ENCODE results near the gene GPR6.

The GPR6 gene

GRCh38 chr6:109991201-109992101 lies 13.3 kb downstream of the GPR6 start:
- DNase-seq (ENCODE audit: insufficient read length, low spot score) (no peak), FAIRE-seq (no peak)
- TF ChIP-seq PAX5 (IDR thresholded peaks at IDR 0.05; ENCODE audit: insufficient read depth, low read length, severe bottlenecking) (no peak), POU2F2 (IDR thresholded peaks at IDR 0.05; ENCODE audit: low read depth, low read length) (no peak), POLR2AphosphoS5 (IDR thresholded peaks at IDR 0.05; ENCODE audit: low read depth, low read length) (no peak), POLR2A (IDR thresholded peaks at IDR 0.05; ENCODE audit: low read depth, low read length) (no peak), SPI1 (IDR thresholded peaks at IDR 0.05; ENCODE audit: low read depth, low read length) (no peak), TAF1 (IDR thresholded peaks at IDR 0.05; ENCODE audit: low read depth, low read length) (no peak)

GRCh38 chr6:109998159-109998785 lies 20.2 kb downstream of the GPR6 start:
- FAIRE-seq: no peak
- TF ChIP-seq POU2F2 (IDR thresholded peaks at IDR 0.05; ENCODE audit: low read depth, low read length) (no peak), PAX5 (IDR thresholded peaks at IDR 0.05; ENCODE audit: insufficient read depth, low read length, severe bottlenecking) (no peak), TAF1 (IDR thresholded peaks at IDR 0.05; ENCODE audit: low read depth, low read length) (no peak), SPI1 (IDR thresholded peaks at IDR 0.05; ENCODE audit: low read depth, low read length) (no peak), POLR2AphosphoS5 (IDR thresholded peaks at IDR 0.05; ENCODE audit: low read depth, low read length) (no peak), POLR2A (IDR thresholded peaks at IDR 0.05; ENCODE audit: low read depth, low read length) (no peak)
- no peak for DNase-seq (ENCODE audit: insufficient read length, low spot score)

- TF ChIP-seq SPI1 (IDR thresholded peaks at IDR 0.05; ENCODE audit: low read depth, low read length) (no peak), POLR2AphosphoS5 (IDR thresholded peaks at IDR 0.05; ENCODE audit: low read depth, low read length) (no peak), POLR2A (IDR thresholded peaks at IDR 0.05; ENCODE audit: low read depth, low read length) (no peak), TAF1 (IDR thresholded peaks at IDR 0.05; ENCODE audit: low read depth, low read length) (no peak), PAX5 (IDR thresholded peaks at IDR 0.05; ENCODE audit: insufficient read depth, low read length, severe bottlenecking) (no peak), POU2F2 (IDR thresholded peaks at IDR 0.05; ENCODE audit: low read depth, low read length) (no peak)
- FAIRE-seq (no peak), DNase-seq (ENCODE audit: insufficient read length, low spot score) (no peak)
Observed at GRCh38 chr6:109999740-110000139, 21.6 kb downstream of the GPR6 start.

- no peak for TF ChIP-seq TAF1 (IDR thresholded peaks at IDR 0.05; ENCODE audit: low read depth, low read length)
- no peak for TF ChIP-seq SPI1 (IDR thresholded peaks at IDR 0.05; ENCODE audit: low read depth, low read length)
- TF ChIP-seq POU2F2 (IDR thresholded peaks at IDR 0.05; ENCODE audit: low read depth, low read length): no peak
- no peak for TF ChIP-seq POLR2A (IDR thresholded peaks at IDR 0.05; ENCODE audit: low read depth, low read length)
- no peak for FAIRE-seq
- no peak for DNase-seq (ENCODE audit: insufficient read length, low spot score)
Observed at GRCh38 chr6:110002676-110003075, 24.6 kb downstream of the GPR6 start.

GRCh38 chr6:110013386-110013785 lies 35.3 kb downstream of the GPR6 start:
- no peak for FAIRE-seq
- DNase-seq (ENCODE audit: insufficient read length, low spot score): no peak
- TF ChIP-seq SPI1 (IDR thresholded peaks at IDR 0.05; ENCODE audit: low read depth, low read length) (no peak), POLR2A (IDR thresholded peaks at IDR 0.05; ENCODE audit: low read depth, low read length) (no peak), POU2F2 (IDR thresholded peaks at IDR 0.05; ENCODE audit: low read depth, low read length) (no peak), PAX5 (IDR thresholded peaks at IDR 0.05; ENCODE audit: insufficient read depth, low read length, severe bottlenecking) (no peak), TAF1 (IDR thresholded peaks at IDR 0.05; ENCODE audit: low read depth, low read length) (no peak), POLR2AphosphoS5 (IDR thresholded peaks at IDR 0.05; ENCODE audit: low read depth, low read length) (no peak)

- no peak for DNase-seq (ENCODE audit: insufficient read length, low spot score)
- TF ChIP-seq POU2F2 (IDR thresholded peaks at IDR 0.05; ENCODE audit: low read depth, low read length) (no peak), SPI1 (IDR thresholded peaks at IDR 0.05; ENCODE audit: low read depth, low read length) (no peak), PAX5 (IDR thresholded peaks at IDR 0.05; ENCODE audit: insufficient read depth, low read length, severe bottlenecking) (no peak), POLR2A (IDR thresholded peaks at IDR 0.05; ENCODE audit: low read depth, low read length) (no peak), TAF1 (IDR thresholded peaks at IDR 0.05; ENCODE audit: low read depth, low read length) (no peak), POLR2AphosphoS5 (IDR thresholded peaks at IDR 0.05; ENCODE audit: low read depth, low read length) (no peak)
- no peak for FAIRE-seq
Observed at GRCh38 chr6:110015206-110015605, 37.1 kb downstream of the GPR6 start.

DNA sequence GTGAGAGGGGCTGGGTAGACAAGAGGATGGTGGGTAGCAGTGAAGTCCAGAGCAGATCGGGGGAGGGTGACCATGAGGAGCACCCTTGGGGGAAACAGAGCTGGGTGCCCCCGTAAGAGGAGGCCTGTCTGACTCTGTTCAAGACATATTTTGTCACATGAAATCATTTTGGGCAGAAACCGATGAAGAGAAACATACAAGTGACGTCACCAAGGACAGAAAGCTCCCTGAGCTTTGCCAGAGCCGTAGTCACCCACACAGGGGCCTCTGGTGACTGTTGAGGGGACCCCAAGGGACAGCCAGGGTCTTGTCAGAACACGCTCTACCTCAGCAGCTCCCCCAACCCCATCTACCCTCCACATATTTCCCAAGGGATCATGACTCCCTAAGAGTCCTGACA lies 39.2 kb downstream of the GPR6 start:
- FAIRE-seq: no peak
- no peak for DNase-seq (ENCODE audit: insufficient read length, low spot score)
- no peak for TF ChIP-seq POLR2A (IDR thresholded peaks at IDR 0.05; ENCODE audit: low read depth, low read length)
- no peak for TF ChIP-seq POU2F2 (IDR thresholded peaks at IDR 0.05; ENCODE audit: low read depth, low read length)
- TF ChIP-seq TAF1 (IDR thresholded peaks at IDR 0.05; ENCODE audit: low read depth, low read length): no peak

DNA sequence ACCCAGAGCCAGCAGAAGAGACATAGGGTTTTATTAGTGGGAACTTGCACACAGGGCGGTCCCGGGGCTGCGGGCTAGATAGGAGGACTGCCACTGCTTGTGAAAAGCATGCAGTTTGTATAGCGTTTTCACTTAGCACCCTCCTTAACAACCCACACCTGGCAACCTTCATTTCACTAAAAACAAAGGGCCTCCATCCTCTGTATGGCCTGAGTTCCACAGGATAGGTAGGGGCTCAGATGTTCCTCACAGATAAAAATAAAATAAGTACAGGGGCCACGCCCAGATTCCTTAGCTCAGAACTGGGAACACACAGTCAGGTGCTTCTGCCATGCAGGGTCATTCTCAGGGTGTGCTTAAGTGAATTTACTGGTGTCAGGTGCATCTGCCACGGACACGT lies 39.8 kb downstream of the GPR6 start:
- DNase-seq (ENCODE audit: insufficient read length, low spot score) (no peak), FAIRE-seq (no peak)
- no peak for TF ChIP-seq PAX5 (IDR thresholded peaks at IDR 0.05; ENCODE audit: insufficient read depth, low read length, severe bottlenecking)
- no peak for TF ChIP-seq POU2F2 (IDR thresholded peaks at IDR 0.05; ENCODE audit: low read depth, low read length)
- no peak for TF ChIP-seq TAF1 (IDR thresholded peaks at IDR 0.05; ENCODE audit: low read depth, low read length)
- TF ChIP-seq SPI1 (IDR thresholded peaks at IDR 0.05; ENCODE audit: low read depth, low read length): no peak

GRCh38 chr6:110018486-110018885 lies 40.4 kb downstream of the GPR6 start:
- FAIRE-seq (no peak), DNase-seq (ENCODE audit: insufficient read length, low spot score) (no peak)
- TF ChIP-seq PAX5 (IDR thresholded peaks at IDR 0.05; ENCODE audit: insufficient read depth, low read length, severe bottlenecking): no peak
- no peak for TF ChIP-seq SPI1 (IDR thresholded peaks at IDR 0.05; ENCODE audit: low read depth, low read length)
- TF ChIP-seq POLR2A (IDR thresholded peaks at IDR 0.05; ENCODE audit: low read depth, low read length): no peak
- TF ChIP-seq TAF1 (IDR thresholded peaks at IDR 0.05; ENCODE audit: low read depth, low read length): no peak
- TF ChIP-seq POU2F2 (IDR thresholded peaks at IDR 0.05; ENCODE audit: low read depth, low read length): no peak
- TF ChIP-seq POLR2AphosphoS5 (IDR thresholded peaks at IDR 0.05; ENCODE audit: low read depth, low read length): no peak
